H1 (cell line): ENCODE measurements around the gene ACTR5. TPM values are rescaled to one million over a fixed set of nuclear protein-coding genes. Genes with fewer than 3 reads are reported as not detected.

Experiments used
- CTCF ChIA-PET: fragments of 300-600 bp; sonication (Branson Sonifier 250); formaldehyde crosslinking; loops from one replicate; lab custom pipeline; 2021; ENCODE audit not compliant: partially characterized antibody; lab: Charles Lee
- POLR2A ChIA-PET: fragments of 300-600 bp; sonication (Branson Sonifier 250); formaldehyde crosslinking; loops from one replicate; lab custom pipeline; 2021; ENCODE audit warnings: inconsistent platforms; ENCODE audit not compliant: partially characterized antibody; lab: Charles Lee
- DNase-seq, 2 experiments: peaks; one replicate each; pipeline versions ENCODE4 v3.0.0 to v3.0.0-alpha.2; 2010 to 2022; ENCODE audit warnings: low spot score in 2 of 2, low read depth in 1 of 2, mixed read lengths in 1 of 2
- FAIRE-seq: peaks from 2 replicates; lab custom pipeline; 2011; peaks lifted over from hg19 to GRCh38; lab: Jason Lieb, UNC
- H2AFZ ChIP-seq: 2 replicates; pipeline ENCODE4 v1.8.1; 2012; ENCODE audit warnings: low read length, inconsistent platforms
- H2AK5ac ChIP-seq: 2 replicates; pipeline ENCODE4 v1.6.1; 2013; ENCODE audit warnings: low read depth, low read length
- H2BK120ac ChIP-seq: replicated peaks from 2 replicates; pipeline ENCODE3; 2013; ENCODE audit warnings: low read depth, low read length, inconsistent platforms
- H2BK12ac ChIP-seq: 2 replicates; pipeline ENCODE4 v1.6.1; 2013; ENCODE audit warnings: low read depth, low read length
- H2BK15ac ChIP-seq: 2 replicates; pipeline ENCODE4 v1.6.1; 2013; ENCODE audit warnings: low read length
- H2BK20ac ChIP-seq: 2 replicates; pipeline ENCODE4 v1.6.1; 2013; ENCODE audit warnings: low read length
- H2BK5ac ChIP-seq: 2 replicates; pipeline ENCODE4 v1.6.1; 2013; ENCODE audit warnings: low read depth, low read length
- H3K14ac ChIP-seq: 2 replicates; pipeline ENCODE4 v1.6.1; 2013; ENCODE audit warnings: inconsistent platforms; ENCODE audit not compliant: insufficient read length
- H3K18ac ChIP-seq: 2 replicates; pipeline ENCODE4 v1.6.1; 2013; ENCODE audit warnings: low read length; ENCODE audit errors: extremely low read depth
- H3K23ac ChIP-seq: 2 replicates; pipeline ENCODE4 v1.6.1; 2013; ENCODE audit warnings: inconsistent platforms; ENCODE audit not compliant: insufficient read length
- H3K23me2 ChIP-seq: 2 replicates; pipeline ENCODE4 v1.6.1; 2013; ENCODE audit warnings: low read depth, low read length
- H3K27ac ChIP-seq: 2 replicates; pipeline ENCODE4 v1.6.1; 2011; ENCODE audit warnings: low read depth, low read length, inconsistent platforms
- H3K27me3 ChIP-seq, 4 experiments: replicated peaks in 1 of 4; 1 replicate in 1 of 4; 2 replicates in 3 of 4; pipeline versions ENCODE4 v1.6.1 to v1.8.1; 2011 to 2013; ENCODE audit warnings: low read length in 3 of 4, mild to moderate bottlenecking in 3 of 4, inconsistent platforms in 2 of 4, mixed read lengths in 2 of 4, moderate library complexity in 1 of 4; ENCODE audit not compliant: control insufficient read depth in 3 of 4, insufficient read depth in 3 of 4; ENCODE audit errors: extremely low read depth in 1 of 4
- H3K36me3 ChIP-seq, 4 experiments: 2 replicates each; pipeline versions ENCODE4 v1.6.1 to v1.8.1; 2011 to 2013; ENCODE audit warnings: mild to moderate bottlenecking in 4 of 4, low read length in 3 of 4, moderate library complexity in 2 of 4, control low read depth in 1 of 4, inconsistent platforms in 1 of 4; ENCODE audit not compliant: insufficient read depth in 4 of 4, control insufficient read depth in 2 of 4
- H3K4ac ChIP-seq: replicated peaks from 2 replicates; pipeline ENCODE3; 2013; ENCODE audit warnings: low read length, low read depth, mixed read lengths, inconsistent platforms; ENCODE audit not compliant: insufficient read length
- H3K4me1 ChIP-seq, 4 experiments: replicated peaks in 1 of 4; 1 replicate in 1 of 4; 2 replicates in 3 of 4; pipeline versions ENCODE4 v1.6.1 to v1.8.1; 2011 to 2013; ENCODE audit warnings: low read length in 3 of 4, inconsistent platforms in 2 of 4, mixed read lengths in 1 of 4; ENCODE audit not compliant: insufficient read depth in 4 of 4, control insufficient read depth in 3 of 4
- H3K4me2 ChIP-seq, 2 experiments: 2 replicates each; pipeline versions ENCODE4 v1.6.1 to v1.8.1; 2011 to 2013; ENCODE audit warnings: low read depth in 2 of 2, low read length in 2 of 2, control low read depth in 1 of 2, inconsistent platforms in 1 of 2, mild to moderate bottlenecking in 1 of 2; ENCODE audit not compliant: insufficient read depth in 1 of 2
- H3K4me3 ChIP-seq, 4 experiments: fragments of 200-600, 300-600 bp in 1 of 4; sonication (generic), shearing (Covaris generic), sonication (Bioruptor Twin) in 1 of 4; 2 replicates each; pipeline versions ENCODE4 v1.5.1 to v1.8.1; 2011 to 2016; ENCODE audit warnings: low read length in 4 of 4, low read depth in 3 of 4, control low read depth in 2 of 4, inconsistent platforms in 2 of 4, mild to moderate bottlenecking in 2 of 4, mixed read lengths in 1 of 4, moderate library complexity in 1 of 4; ENCODE audit not compliant: insufficient read depth in 2 of 4; ENCODE audit errors: extremely low read depth in 1 of 4
- H3K56ac ChIP-seq: replicated peaks from 2 replicates; pipeline ENCODE3; 2013; ENCODE audit warnings: low read depth, mild to moderate bottlenecking, mixed read lengths, low read length, inconsistent platforms; ENCODE audit not compliant: insufficient read length
- H3K79me1 ChIP-seq: 2 replicates; pipeline ENCODE4 v1.6.1; 2013; ENCODE audit warnings: low read depth, low read length, control low read depth
- H3K79me2 ChIP-seq, 2 experiments: 2 replicates each; pipeline versions ENCODE4 v1.6.1 to v1.8.1; 2012 to 2013; ENCODE audit warnings: low read length in 2 of 2, mild to moderate bottlenecking in 2 of 2, inconsistent platforms in 1 of 2; ENCODE audit not compliant: insufficient read depth in 2 of 2, control insufficient read depth in 1 of 2
- H3K9ac ChIP-seq, 4 experiments: replicated peaks in 1 of 4; 1 replicate in 1 of 4; 2 replicates in 3 of 4; pipeline versions ENCODE4 v1.6.1 to v1.8.1; 2011 to 2013; ENCODE audit warnings: low read depth in 3 of 4, low read length in 3 of 4, control low read depth in 2 of 4, mild to moderate bottlenecking in 2 of 4, moderate library complexity in 2 of 4, inconsistent platforms in 1 of 4; ENCODE audit errors: extremely low read depth in 1 of 4
- H3K9me3 ChIP-seq, 2 experiments: 2 replicates each; pipeline versions ENCODE4 v1.6.1 to v1.8.1; 2012 to 2013; ENCODE audit warnings: mild to moderate bottlenecking in 2 of 2, moderate library complexity in 2 of 2, control low read depth in 1 of 2, inconsistent platforms in 1 of 2, low read depth in 1 of 2, low read length in 1 of 2, mixed read lengths in 1 of 2; ENCODE audit not compliant: insufficient read depth in 2 of 2
- H4K20me1 ChIP-seq, 2 experiments: replicated peaks in 1 of 2; 2 replicates each; pipeline versions ENCODE3 to v1.8.1; 2011 to 2013; ENCODE audit warnings: inconsistent platforms in 2 of 2, low read length in 2 of 2, mild to moderate bottlenecking in 1 of 2; ENCODE audit not compliant: insufficient read depth in 2 of 2, control insufficient read depth in 1 of 2
- H4K5ac ChIP-seq: 2 replicates; pipeline ENCODE4 v1.6.1; 2013; ENCODE audit warnings: low read length, low read depth, mixed read lengths, inconsistent platforms; ENCODE audit not compliant: insufficient read length
- H4K8ac ChIP-seq: 2 replicates; pipeline ENCODE4 v1.8.0; 2013; ENCODE audit warnings: mild to moderate bottlenecking, moderate library complexity, low read length, inconsistent platforms; ENCODE audit not compliant: insufficient read depth; ENCODE audit errors: extremely low read depth
- H4K91ac ChIP-seq: replicated peaks from 2 replicates; pipeline ENCODE3; 2013; ENCODE audit warnings: low read length, mixed read lengths, inconsistent platforms; ENCODE audit not compliant: insufficient read length
- KDM1A ChIP-seq: fragments of 200-600, 300-600 bp; sonication (generic); IDR thresholded peaks from 2 replicates; pipeline ENCODE4 v1.7.1; 2016; ENCODE audit warnings: mild to moderate bottlenecking, low read length, borderline replicate concordance
- KDM4A ChIP-seq: IDR thresholded peaks from one replicate; pipeline ENCODE4 v1.7.1; 2012; ENCODE audit warnings: low read depth, mild to moderate bottlenecking, moderate library complexity, low read length, inconsistent platforms; ENCODE audit not compliant: severe bottlenecking
- WGBS, 2 experiments: shearing (Covaris generic) in 1 of 2; methylation state at CpG; one replicate each; pipeline versions ENCODE4 v1.1.6 to v1.1.7; 2013 to 2015; ENCODE audit warnings: low lambda C conversion rate in 2 of 2, mixed read lengths in 2 of 2, inconsistent platforms in 1 of 2, low coverage in 1 of 2, missing lambda C conversion rate in 1 of 2; ENCODE audit not compliant: insufficient replicate concordance in 2 of 2, insufficient coverage in 1 of 2, insufficient read length in 1 of 2; ENCODE audit errors: extremely low coverage in 1 of 2, missing lambda C conversion rate in 1 of 2; 5-methylcytosine and 5-hydroxymethylcytosine counted together
- polyA plus RNA-seq, 7 experiments: library from polyadenylated mRNA; depleted of rRNA in 3 of 7; stranded (reverse) in 5 of 7; unstranded in 2 of 7; fragments of >200 nt in 5 of 7; fragments of 200-250 nt in 2 of 7; gene quantifications; 1 replicate in 5 of 7; 2 replicates in 1 of 7; 4 replicates in 1 of 7; pipeline versions ENCODE4 v1.2.1 to v1.2.3, GENCODE V29; 2011 to 2013; ENCODE audit warnings: missing spikeins in 2 of 7, mixed read lengths in 2 of 7
- total RNA-seq: library from RNA; stranded (reverse); fragmentation: NEBNext Ultra II Directional; extraction: Animal tissue kit (Norgen Biotek cat#: 25700); gene quantifications from 2 replicates; pipeline ENCODE4 v1.2.1, GENCODE V29; 2021

ACTR5 gene
- total and polyA plus RNA-seq, 2 of the 8 experiments (the other 6 are each of a cell fraction or from before 2014, with no cell fraction given): 10.4 to 14.4 TPM

GRCh38 chr20:38782275-38782674 is 34.0 kb downstream of the ACTR5 start:
- ChIA-PET CTCF (no interaction called here), POLR2A (interaction anchor here (0.8 kb wide), 1 partner anchor 111 kb away, joined by 3 read pairs; no protein-coding TSS in a partner anchor)
- 0 out of 2 replicates have a peak overlapping the region, but pooled peaks have one; percentile 66 for H2BK5ac ChIP-seq
- peak overlapping the region; percentile 5 for H3K18ac ChIP-seq
- peak overlapping the region; percentile 56 for H2BK120ac ChIP-seq
- H3K4ac ChIP-seq: no peak overlapping the region
- peak overlapping the region; percentile 75; the same call in 1 of the 2 replicates for H2BK15ac ChIP-seq
- no peaks in the 10 kb centered on the region for H3K36me3 ChIP-seq
- no peaks in the 10 kb centered on the region for H3K79me2 ChIP-seq
- H3K23me2 ChIP-seq: no peaks in the 10 kb centered on the region; the same call in 1 of the 2 replicates
- H3K14ac ChIP-seq: no peak overlapping the region
- peak overlapping the region; percentile 93 for H2BK20ac ChIP-seq
- H3K56ac ChIP-seq: no peak overlapping the region
- H3K27me3 ChIP-seq: no peaks in the 10 kb centered on the region
- TF ChIP-seq KDM4A (no peak), KDM1A (peak; percentile 93; the same call in 1 of the 2 replicates)
- H2AFZ ChIP-seq: no peak overlapping the region
- peak overlapping the region; percentile 89 for H2BK12ac ChIP-seq
- H2AK5ac ChIP-seq: peak overlapping the region; percentile 98
- H3K9ac ChIP-seq: no peak overlapping the region
- no peak overlapping the region for H4K5ac ChIP-seq
- H4K20me1 ChIP-seq: no peaks in the 10 kb centered on the region
- no peak for FAIRE-seq
- no peaks in the 10 kb centered on the region for H3K79me1 ChIP-seq
- 93% methylated on average over 3 of the region's 3 CpGs; no CpG with 5 or more reads in 1 of the 2 experiments for WGBS, 2 experiments
- H3K4me1 ChIP-seq: peaks cover 3 to 8% (median 7%) of the 10 kb centered on the region in 4 experiments; a peak in 5 of 7 replicates
- no peak overlapping the region for H3K27ac ChIP-seq
- H4K8ac ChIP-seq: peak overlapping the region; percentile 62; the same call in 1 of the 2 replicates
- no peak overlapping the region for H3K4me3 ChIP-seq
- DNase-seq: no peak
- no peak overlapping the region for H3K4me2 ChIP-seq
- H4K91ac ChIP-seq: no peak overlapping the region
- no peak overlapping the region for H3K23ac ChIP-seq
- H3K9me3 ChIP-seq: no peaks in the 10 kb centered on the region
